NAMALWA (cell line): ENCODE measurements around the gene LRRC8A.
"Not testable (repeated sequence)": the region's sequence is repeated elsewhere in the genome, so short reads cannot be mapped to it uniquely, and the experiment has no call there.

Experiments used
- DNase-seq: peaks from one replicate; pipeline ENCODE4 v3.0.0-alpha.2; 2015; ENCODE audit warnings: low spot score

The LRRC8A gene

GRCh38 chr9:128870128-128870940 is 11.6 kb upstream of the LRRC8A start:
- DNase-seq: no peak

- DNase-seq: not testable (repeated sequence)
Observed at GRCh38 chr9:128870941-128871265, 11.0 kb upstream of the LRRC8A start.

GRCh38 chr9:128877852-128878251 is 4.1 kb upstream of the LRRC8A start:
- DNase-seq: peak; percentile 36

- peak; percentile 46 for DNase-seq
Observed at GRCh38 chr9:128882677-128883603, 1.0 kb downstream of the LRRC8A start.

GRCh38 chr9:128884164-128884563 is 2.2 kb downstream of the LRRC8A start:
- no peak for DNase-seq

GRCh38 chr9:128885376-128885775 is 3.4 kb downstream of the LRRC8A start:
- no peak for DNase-seq

GRCh38 chr9:128885798-128886197 is 3.9 kb downstream of the LRRC8A start:
- no peak for DNase-seq

- DNase-seq: no peak
Observed at GRCh38 chr9:128886211-128886891, 4.4 kb downstream of the LRRC8A start.

GRCh38 chr9:128887049-128887448 is 5.1 kb downstream of the LRRC8A start:
- DNase-seq: no peak

- DNase-seq: no peak
Observed at GRCh38 chr9:128887914-128888350, 6.0 kb downstream of the LRRC8A start.

- DNase-seq: no peak
Observed at GRCh38 chr9:128891321-128892220, 9.6 kb downstream of the LRRC8A start.

- no peak for DNase-seq
Observed at GRCh38 chr9:128892221-128892921, 10.4 kb downstream of the LRRC8A start.

GRCh38 chr9:128893354-128893753 is 11.4 kb downstream of the LRRC8A start:
- no peak for DNase-seq

GRCh38 chr9:128894764-128895163 is 12.8 kb downstream of the LRRC8A start:
- no peak for DNase-seq

GRCh38 chr9:128895556-128895955 is 13.6 kb downstream of the LRRC8A start:
- no peak for DNase-seq

GRCh38 chr9:128898382-128898781 is 16.4 kb downstream of the LRRC8A start:
- DNase-seq: no peak

GRCh38 chr9:128898845-128899565 is 17.1 kb downstream of the LRRC8A start:
- DNase-seq: no peak

GRCh38 chr9:128899566-128900322 is 17.8 kb downstream of the LRRC8A start:
- DNase-seq: no peak

GRCh38 chr9:128901379-128901778 is 19.4 kb downstream of the LRRC8A start:
- no peak for DNase-seq
